Body of pancreas (tissue), 4 donors: ENCODE results near the gene B3GALNT2. TPM values are rescaled to one million over a fixed set of nuclear protein-coding genes. Genes with fewer than 3 reads are reported as not detected.

Experiments used
- ATAC-seq: fragments of 150-250 bp; one replicate; pipeline ENCODE4 v1.9.1; 2016
- DNase-seq, 4 donors: peaks; one replicate each; pipeline ENCODE4 v3.0.0-alpha.2; 2019
- H3K27ac ChIP-seq, 4 donors: fragments of 200-600 bp; sonication (generic); 1 replicate in 3 of 4; 2 replicates in 1 of 4; pipeline versions ENCODE4 v1.5.1 to v1.6.1; 2016 to 2019; ENCODE audit warnings: mild to moderate bottlenecking in 1 of 4, mixed read lengths in 1 of 4, moderate library complexity in 1 of 4
- H3K27me3 ChIP-seq, 2 donors: fragments of 200-600 bp; sonication (generic); one replicate each; pipeline ENCODE4 v1.6.0; 2016; ENCODE audit warnings: mild to moderate bottlenecking in 1 of 2
- H3K36me3 ChIP-seq, 2 donors: fragments of 200-600 bp; sonication (generic); replicated peaks in 1 of 2; 2 replicates each; pipeline ENCODE4 v1.5.1; 2016; ENCODE audit warnings: low read depth in 2 of 2; ENCODE audit not compliant: insufficient read depth in 1 of 2
- H3K4me1 ChIP-seq: fragments of 200-600 bp; sonication (generic); one replicate; pipeline ENCODE4 v1.6.0; 2016
- H3K4me3 ChIP-seq, 2 donors: fragments of 200-600 bp; sonication (generic); 1 replicate in 1 of 2; 2 replicates in 1 of 2; pipeline ENCODE4 v1.5.1; 2016 to 2019
- H3K9me3 ChIP-seq, 3 donors: fragments of 200-600 bp; sonication (generic); 1 replicate in 2 of 3; 2 replicates in 1 of 3; pipeline ENCODE4 v1.5.1; 2016
- POLR2A ChIP-seq, 3 donors: fragments of 450-650 bp; IDR thresholded peaks; one replicate each; pipeline ENCODE4 v1.6.1; 2016; ENCODE audit warnings: antibody characterized with exemption in 3 of 3, mild to moderate bottlenecking in 2 of 3
- WGBS, 2 donors: methylation state at CpG; one replicate each; pipeline ENCODE4 v1.1.5; 2017; 5-methylcytosine and 5-hydroxymethylcytosine counted together
- intact Hi-C: fragments of 100-400 bp; cut with DNase I; formaldehyde crosslinking; loops from one replicate; pipeline ENCODE4 v1.15.1; 2023
- total RNA-seq, 2 donors: library from RNA; depleted of rRNA; stranded (reverse); fragments of >200 nt; gene quantifications; one replicate each; pipeline ENCODE4 v1.1.0, GENCODE V29; 2016
- TF ChIP-seq, protein P1 (sequence below), 7 experiments: fragments of 450-650 bp in 4 of 7; fragments of 200-600 bp in 3 of 7; sonication (generic) in 3 of 7; IDR thresholded peaks; one replicate each; pipeline ENCODE4 v1.5.1; 2016 to 2019; ENCODE audit warnings: antibody characterized with exemption in 7 of 7

B3GALNT2 gene
- total RNA-seq, 2 donors from 2014 or later, result 33.6 to 52.9 TPM

DNA sequence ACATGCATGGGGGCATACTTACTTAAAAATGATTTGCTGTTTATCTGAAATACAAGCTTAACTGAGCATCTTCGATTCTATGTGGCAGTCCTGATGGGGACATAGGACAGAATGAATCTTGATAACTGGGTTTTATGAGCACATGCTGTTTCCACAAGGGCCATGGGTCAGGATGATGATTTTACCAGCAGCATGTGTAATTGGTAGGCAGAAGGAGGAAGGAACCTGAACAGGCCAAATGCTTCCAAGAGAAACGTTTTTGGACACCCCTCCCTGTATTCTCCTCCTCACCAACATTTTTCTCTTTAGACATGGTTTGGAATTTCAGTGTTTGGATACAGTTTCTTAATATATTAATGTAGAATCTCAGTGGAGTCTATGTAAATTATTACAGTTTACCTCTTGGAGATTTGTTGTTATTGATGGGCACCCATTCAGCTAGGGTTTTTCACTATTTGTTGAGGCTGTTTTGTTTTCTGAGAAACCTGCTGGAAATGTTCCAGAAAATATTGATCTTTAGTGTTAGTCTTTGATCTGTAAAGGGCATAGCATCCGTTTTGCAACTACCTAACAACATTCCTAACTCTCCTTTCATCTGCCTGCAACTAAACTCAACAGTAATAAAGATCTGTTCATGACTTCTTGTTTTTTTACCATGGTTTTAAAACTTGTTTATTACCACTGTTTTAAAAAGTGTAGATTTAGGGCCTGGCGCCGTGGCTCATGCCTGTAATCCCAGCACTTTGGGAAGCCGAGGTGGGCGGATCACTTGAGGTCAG, 95.0 kb downstream of the B3GALNT2 start:
- H3K36me3 ChIP-seq, result no peaks in the 10 kb centered on the region
- ATAC-seq (no peak), DNase-seq (no peak)
- intact Hi-C loops, result no loop called here
- H3K4me3 ChIP-seq, result no peak overlapping the region
- WGBS, 2 donors, result 58 to 60% methylated on average over 7 of the region's 7 CpGs
- H3K27me3 ChIP-seq, result no peaks in the 10 kb centered on the region
- TF ChIP-seq, protein P1, sequence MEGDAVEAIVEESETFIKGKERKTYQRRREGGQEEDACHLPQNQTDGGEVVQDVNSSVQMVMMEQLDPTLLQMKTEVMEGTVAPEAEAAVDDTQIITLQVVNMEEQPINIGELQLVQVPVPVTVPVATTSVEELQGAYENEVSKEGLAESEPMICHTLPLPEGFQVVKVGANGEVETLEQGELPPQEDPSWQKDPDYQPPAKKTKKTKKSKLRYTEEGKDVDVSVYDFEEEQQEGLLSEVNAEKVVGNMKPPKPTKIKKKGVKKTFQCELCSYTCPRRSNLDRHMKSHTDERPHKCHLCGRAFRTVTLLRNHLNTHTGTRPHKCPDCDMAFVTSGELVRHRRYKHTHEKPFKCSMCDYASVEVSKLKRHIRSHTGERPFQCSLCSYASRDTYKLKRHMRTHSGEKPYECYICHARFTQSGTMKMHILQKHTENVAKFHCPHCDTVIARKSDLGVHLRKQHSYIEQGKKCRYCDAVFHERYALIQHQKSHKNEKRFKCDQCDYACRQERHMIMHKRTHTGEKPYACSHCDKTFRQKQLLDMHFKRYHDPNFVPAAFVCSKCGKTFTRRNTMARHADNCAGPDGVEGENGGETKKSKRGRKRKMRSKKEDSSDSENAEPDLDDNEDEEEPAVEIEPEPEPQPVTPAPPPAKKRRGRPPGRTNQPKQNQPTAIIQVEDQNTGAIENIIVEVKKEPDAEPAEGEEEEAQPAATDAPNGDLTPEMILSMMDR (IDR thresholded peaks at IDR 0.05), result no peak
- TF ChIP-seq POLR2A (IDR thresholded peaks at IDR 0.05), result no peak
- H3K27ac ChIP-seq, result peak overlapping the region in 1 of 4 donors; percentile 28
- H3K9me3 ChIP-seq, result no peaks in the 10 kb centered on the region
- peaks cover 22% of the 10 kb centered on the region for H3K4me1 ChIP-seq

DNA sequence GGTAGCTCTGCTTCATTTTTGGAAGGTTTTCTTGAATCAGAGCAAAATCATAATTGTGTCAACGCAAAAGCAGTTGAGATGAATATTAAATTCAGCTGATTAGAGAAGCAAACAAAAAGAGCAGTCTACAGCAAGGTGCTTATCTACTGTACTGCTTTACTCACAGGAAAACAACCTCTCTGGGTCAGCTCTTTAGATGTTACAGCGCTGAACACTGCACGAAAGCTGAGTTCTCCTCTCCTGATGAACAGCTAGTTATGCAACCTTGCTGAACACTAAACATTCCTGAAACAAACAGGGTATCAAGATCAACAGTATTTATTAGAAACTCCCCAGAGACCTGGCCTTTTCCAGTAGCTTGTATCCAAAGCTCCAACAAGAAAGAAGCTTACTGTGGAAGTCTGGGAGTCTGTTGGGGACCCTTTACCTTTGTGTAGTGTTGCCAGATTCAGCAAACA, 95.7 kb downstream of the B3GALNT2 start:
- H3K27ac ChIP-seq, result peak overlapping the region in 2 of 4 donors; percentile 28 to 32
- WGBS, 2 donors, result 15 to 27% methylated on average over 3 of the region's 3 CpGs
- DNase-seq, result no peak
- no peaks in the 10 kb centered on the region for H3K36me3 ChIP-seq
- H3K27me3 ChIP-seq, result no peaks in the 10 kb centered on the region
- ATAC-seq, result no peak
- no peak overlapping the region for H3K4me3 ChIP-seq
- intact Hi-C loops, result no loop called here
- no peaks in the 10 kb centered on the region for H3K9me3 ChIP-seq
- peaks cover 22% of the 10 kb centered on the region for H3K4me1 ChIP-seq
- TF ChIP-seq, protein P1 (IDR thresholded peaks at IDR 0.05), result no peak
- TF ChIP-seq POLR2A (IDR thresholded peaks at IDR 0.05), result no peak

DNA sequence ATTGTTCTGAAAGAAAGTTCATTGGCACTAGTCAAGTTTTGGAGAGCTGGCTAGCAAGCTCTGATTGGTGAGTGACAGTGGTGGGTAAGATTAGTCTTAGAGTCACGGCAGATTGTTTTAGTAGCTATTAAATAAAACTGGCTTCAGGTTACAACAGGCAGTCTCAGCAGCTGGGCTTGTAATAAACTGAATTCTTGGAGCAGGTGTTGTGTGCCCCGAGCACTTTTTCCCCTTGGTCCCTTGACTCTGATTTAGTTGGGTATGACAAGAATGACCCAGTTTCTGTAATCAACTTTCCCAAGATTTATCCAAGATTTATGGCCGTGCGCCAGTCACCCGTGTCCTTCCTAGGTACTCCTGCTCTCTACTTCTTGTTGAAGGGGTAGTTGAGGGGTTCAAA, 96.8 kb downstream of the B3GALNT2 start:
- intact Hi-C loops, result no loop called here
- no peak overlapping the region for H3K27ac ChIP-seq
- ATAC-seq (no peak), DNase-seq (peak in 1 of 4 donors; percentile 17)
- H3K4me1 ChIP-seq, result peaks cover 22% of the 10 kb centered on the region
- 42 to 44% methylated on average over 5 of the region's 5 CpGs for WGBS, 2 donors
- H3K4me3 ChIP-seq, result no peak overlapping the region
- TF ChIP-seq POLR2A (IDR thresholded peaks at IDR 0.05), result no peak
- TF ChIP-seq, protein P1 (IDR thresholded peaks at IDR 0.05), result no peak
- no peaks in the 10 kb centered on the region for H3K27me3 ChIP-seq
- H3K9me3 ChIP-seq, result no peaks in the 10 kb centered on the region
- H3K36me3 ChIP-seq, result no peaks in the 10 kb centered on the region

DNA sequence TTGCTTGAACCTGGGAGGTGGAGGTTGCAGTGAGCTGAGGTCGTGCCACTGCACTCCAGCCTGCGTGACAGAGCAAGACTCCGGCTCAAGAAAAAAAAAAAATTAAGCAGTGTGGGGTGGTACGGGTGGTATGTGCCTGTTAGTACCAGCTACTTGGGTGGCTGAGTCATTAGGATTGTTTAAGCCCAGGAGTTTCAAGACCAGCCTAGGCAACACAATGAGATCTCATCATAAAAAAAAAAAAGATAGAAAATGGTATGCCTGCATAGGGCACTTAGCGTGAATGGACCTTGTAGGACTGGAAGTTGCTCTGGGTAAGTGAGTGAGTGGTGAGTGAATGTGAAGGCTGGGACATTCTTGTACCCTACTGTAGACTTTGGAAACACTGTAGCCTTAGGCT, 100.1 kb downstream of the B3GALNT2 start:
- H3K4me3 ChIP-seq, result no peak overlapping the region
- no peak for ATAC-seq
- H3K27ac ChIP-seq, result no peak overlapping the region
- no peaks in the 10 kb centered on the region for H3K36me3 ChIP-seq
- H3K4me1 ChIP-seq, result peaks cover 17% of the 10 kb centered on the region
- DNase-seq, result no peak
- intact Hi-C loops, result no loop called here
- no peaks in the 10 kb centered on the region for H3K9me3 ChIP-seq
- TF ChIP-seq, protein P1 (IDR thresholded peaks at IDR 0.05), result no peak
- TF ChIP-seq POLR2A (IDR thresholded peaks at IDR 0.05), result no peak
- 95 to 97% methylated on average over 5 of the region's 5 CpGs for whole genome bisulfite sequencing, 2 donors
- H3K27me3 ChIP-seq, result no peaks in the 10 kb centered on the region

DNA sequence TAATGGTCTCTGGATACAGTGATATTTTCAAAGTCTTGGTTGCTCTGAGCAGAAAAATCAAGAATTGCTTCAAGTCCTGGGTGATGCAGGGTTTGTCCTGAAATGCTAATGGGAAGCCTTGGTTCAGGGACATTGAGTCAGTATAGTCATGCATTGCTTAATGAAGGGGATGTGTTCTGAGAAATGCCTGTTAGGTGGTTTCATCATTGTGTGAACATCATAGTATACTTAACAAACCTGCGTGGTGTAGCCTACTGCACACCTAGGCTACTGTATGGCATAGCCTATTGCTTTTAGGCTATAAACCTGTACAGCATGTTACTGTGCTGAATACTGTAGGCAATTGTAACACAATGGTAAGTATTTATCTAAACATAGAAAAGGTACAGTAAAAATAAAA, 100.7 kb downstream of the B3GALNT2 start:
- ATAC-seq (no peak), DNase-seq (no peak)
- Histone ChIP-seq H3K4me1 (peaks cover 11% of the 10 kb centered on the region), H3K4me3 (no peak overlapping the region), H3K27me3 (no peaks in the 10 kb centered on the region), H3K9me3 (no peaks in the 10 kb centered on the region), H3K36me3 (no peaks in the 10 kb centered on the region), H3K27ac (no peak overlapping the region)
- TF ChIP-seq, protein P1 (IDR thresholded peaks at IDR 0.05), result no peak
- no peak for TF ChIP-seq POLR2A (IDR thresholded peaks at IDR 0.05)
- WGBS, 2 donors, result 100% methylated on average over 1 of the region's 1 CpG
- intact Hi-C loops, result no loop called here
